SKM-1 (cell line): ENCODE data around the gene VSIG4.

Experiments
- DNase-seq: peaks from one replicate; lab custom pipeline; 2025; ENCODE audit not compliant: unreplicated experiment; lab: John Stamatoyannopoulos, UW

Gene VSIG4

GRCh38 chrX:66009231-66009845, 30.5 kb downstream of the VSIG4 start:
- DNase-seq, result no peak

- no peak for DNase-seq
Measured at GRCh38 chrX:66008328-66008970, 31.4 kb downstream of the VSIG4 start.

GRCh38 chrX:66007851-66008250, 32.0 kb downstream of the VSIG4 start:
- no peak for DNase-seq

GRCh38 chrX:66005830-66006449, 33.9 kb downstream of the VSIG4 start:
- peak; percentile 50 for DNase-seq

GRCh38 chrX:66004928-66005829, 34.7 kb downstream of the VSIG4 start:
- peak; percentile 60 for DNase-seq

- no peak for DNase-seq
Measured at GRCh38 chrX:66002824-66003680, 36.8 kb downstream of the VSIG4 start.

GRCh38 chrX:66001596-66001995, 38.3 kb downstream of the VSIG4 start:
- DNase-seq, result no peak

- DNase-seq, result no peak
Measured at GRCh38 chrX:66000628-66001272, 39.1 kb downstream of the VSIG4 start.

GRCh38 chrX:66000178-66000577, 39.7 kb downstream of the VSIG4 start:
- no peak for DNase-seq

GRCh38 chrX:65999563-66000148, 40.2 kb downstream of the VSIG4 start:
- DNase-seq, result no peak

- no peak for DNase-seq
Measured at GRCh38 chrX:65999029-65999562, 40.8 kb downstream of the VSIG4 start.

- peak; percentile 68 for DNase-seq
Measured at GRCh38 chrX:65997978-65998717, 41.7 kb downstream of the VSIG4 start.

GRCh38 chrX:65994519-65995506, 45.1 kb downstream of the VSIG4 start:
- DNase-seq, result no peak

GRCh38 chrX:65993915-65994460, 45.9 kb downstream of the VSIG4 start:
- DNase-seq, result no peak

- DNase-seq, result no peak
Measured at GRCh38 chrX:65993332-65993731, 46.5 kb downstream of the VSIG4 start.

- DNase-seq, result no peak
Measured at GRCh38 chrX:65990702-65991101, 49.2 kb downstream of the VSIG4 start.

- DNase-seq, result peak; percentile 38
Measured at GRCh38 chrX:65987811-65988210, 52.1 kb downstream of the VSIG4 start.
